Transverse colon (tissue), 3 donors: ENCODE data around the gene PODXL.

Experiments
- POLR2A ChIP-seq: fragments of 450-650 bp; IDR thresholded peaks from one replicate; pipeline ENCODE4 v1.6.1; 2016; ENCODE audit warnings: antibody characterized with exemption, mild to moderate bottlenecking, moderate library complexity
- TF ChIP-seq, protein P1 (sequence below), 5 experiments: fragments of 200-600 bp in 3 of 5; fragments of 450-650 bp in 2 of 5; sonication (generic) in 3 of 5; IDR thresholded peaks; 1 replicate in 2 of 5; 2 replicates in 3 of 5; pipeline ENCODE4 v1.5.1; 2016 to 2017; ENCODE audit warnings: antibody characterized with exemption in 5 of 5, inconsistent platforms in 3 of 5, mild to moderate bottlenecking in 2 of 5, moderate library complexity in 1 of 5

DNA sequence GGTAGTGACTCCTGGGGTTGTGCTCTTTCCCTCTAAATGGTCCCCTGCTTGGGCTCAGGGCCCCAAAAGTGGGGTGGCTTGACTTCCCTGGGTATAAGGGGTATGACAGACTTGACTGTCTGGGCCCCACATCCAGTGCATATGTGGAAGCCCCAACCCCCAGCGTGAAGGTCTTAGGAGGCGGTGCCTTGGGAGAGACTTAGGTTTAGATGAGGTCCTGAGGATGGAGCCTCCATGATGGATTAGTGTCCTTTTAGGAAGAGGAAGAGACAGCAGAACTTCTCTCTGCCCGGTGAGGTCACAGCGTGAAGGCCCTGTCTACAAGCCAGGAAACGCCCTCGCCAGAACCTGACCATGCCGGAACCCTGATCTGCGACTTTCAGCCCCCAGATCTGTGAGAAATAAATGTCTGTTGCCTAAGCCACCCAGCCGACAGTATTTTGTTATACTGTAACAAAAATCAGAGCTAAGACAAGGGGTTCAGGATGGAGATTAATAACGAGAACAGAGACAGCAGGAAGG, 23.8 kb downstream of the PODXL start:
- no peak for TF ChIP-seq POLR2A
- TF ChIP-seq, protein P1, sequence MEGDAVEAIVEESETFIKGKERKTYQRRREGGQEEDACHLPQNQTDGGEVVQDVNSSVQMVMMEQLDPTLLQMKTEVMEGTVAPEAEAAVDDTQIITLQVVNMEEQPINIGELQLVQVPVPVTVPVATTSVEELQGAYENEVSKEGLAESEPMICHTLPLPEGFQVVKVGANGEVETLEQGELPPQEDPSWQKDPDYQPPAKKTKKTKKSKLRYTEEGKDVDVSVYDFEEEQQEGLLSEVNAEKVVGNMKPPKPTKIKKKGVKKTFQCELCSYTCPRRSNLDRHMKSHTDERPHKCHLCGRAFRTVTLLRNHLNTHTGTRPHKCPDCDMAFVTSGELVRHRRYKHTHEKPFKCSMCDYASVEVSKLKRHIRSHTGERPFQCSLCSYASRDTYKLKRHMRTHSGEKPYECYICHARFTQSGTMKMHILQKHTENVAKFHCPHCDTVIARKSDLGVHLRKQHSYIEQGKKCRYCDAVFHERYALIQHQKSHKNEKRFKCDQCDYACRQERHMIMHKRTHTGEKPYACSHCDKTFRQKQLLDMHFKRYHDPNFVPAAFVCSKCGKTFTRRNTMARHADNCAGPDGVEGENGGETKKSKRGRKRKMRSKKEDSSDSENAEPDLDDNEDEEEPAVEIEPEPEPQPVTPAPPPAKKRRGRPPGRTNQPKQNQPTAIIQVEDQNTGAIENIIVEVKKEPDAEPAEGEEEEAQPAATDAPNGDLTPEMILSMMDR (IDR thresholded peaks at IDR 0.05), result no peak
